GM12875 (cell line): ENCODE data around the gene SLC9A9.

ENCODE experiments used
- H3K4me3 ChIP-seq: one replicate; pipeline ENCODE4 v1.5.1; 2011; ENCODE audit warnings: low read depth, low read length, control low read depth
- TF ChIP-seq, protein P1 (sequence below): IDR thresholded peaks from 2 replicates; pipeline ENCODE4 v1.5.1; 2011; ENCODE audit warnings: low read depth, mild to moderate bottlenecking, control low read depth, inconsistent platforms, low read length, moderate library complexity, borderline replicate concordance; ENCODE audit not compliant: insufficient read depth

The SLC9A9 gene

DNA sequence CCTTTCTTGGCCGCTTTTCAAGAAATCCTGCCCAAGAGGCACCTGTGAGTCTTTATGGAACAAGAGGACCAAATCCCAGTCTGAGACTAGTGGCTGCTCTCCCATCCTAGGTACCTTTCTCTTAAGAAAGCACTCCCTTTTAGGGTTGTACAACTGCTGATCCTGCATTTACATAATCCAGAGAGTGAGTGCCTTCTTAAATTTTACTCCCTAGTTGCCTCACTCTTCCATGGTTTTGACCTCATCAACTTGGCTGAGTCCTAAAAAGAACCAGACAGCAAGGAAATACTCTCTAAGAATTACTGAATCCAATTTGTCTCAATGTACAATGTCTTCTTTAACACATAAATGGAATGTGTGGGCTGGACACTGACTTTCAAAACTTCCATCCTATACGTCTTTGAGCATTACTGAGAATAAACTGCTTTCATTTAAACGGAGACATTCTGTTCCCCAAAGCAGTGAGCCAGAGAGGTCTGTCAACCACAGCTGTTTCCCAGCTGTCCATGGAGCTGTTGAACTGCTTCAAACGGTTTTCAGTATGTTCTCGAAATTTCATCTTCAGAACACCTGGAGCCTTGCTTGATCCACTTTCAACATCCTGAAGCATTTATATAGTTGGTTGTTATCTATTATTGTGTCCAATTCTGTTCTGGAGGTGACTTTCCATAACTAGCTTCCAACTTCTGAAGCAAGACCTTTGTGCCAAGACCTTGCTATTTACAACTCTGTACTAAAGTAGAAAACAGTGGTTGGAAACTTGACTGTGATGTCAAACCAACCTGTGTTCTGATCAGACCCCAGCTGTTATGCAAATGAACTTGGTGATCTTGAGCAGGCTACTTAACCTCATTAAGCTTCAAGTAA lies 179.1 kb downstream of the SLC9A9 start:
- TF ChIP-seq, protein P1, sequence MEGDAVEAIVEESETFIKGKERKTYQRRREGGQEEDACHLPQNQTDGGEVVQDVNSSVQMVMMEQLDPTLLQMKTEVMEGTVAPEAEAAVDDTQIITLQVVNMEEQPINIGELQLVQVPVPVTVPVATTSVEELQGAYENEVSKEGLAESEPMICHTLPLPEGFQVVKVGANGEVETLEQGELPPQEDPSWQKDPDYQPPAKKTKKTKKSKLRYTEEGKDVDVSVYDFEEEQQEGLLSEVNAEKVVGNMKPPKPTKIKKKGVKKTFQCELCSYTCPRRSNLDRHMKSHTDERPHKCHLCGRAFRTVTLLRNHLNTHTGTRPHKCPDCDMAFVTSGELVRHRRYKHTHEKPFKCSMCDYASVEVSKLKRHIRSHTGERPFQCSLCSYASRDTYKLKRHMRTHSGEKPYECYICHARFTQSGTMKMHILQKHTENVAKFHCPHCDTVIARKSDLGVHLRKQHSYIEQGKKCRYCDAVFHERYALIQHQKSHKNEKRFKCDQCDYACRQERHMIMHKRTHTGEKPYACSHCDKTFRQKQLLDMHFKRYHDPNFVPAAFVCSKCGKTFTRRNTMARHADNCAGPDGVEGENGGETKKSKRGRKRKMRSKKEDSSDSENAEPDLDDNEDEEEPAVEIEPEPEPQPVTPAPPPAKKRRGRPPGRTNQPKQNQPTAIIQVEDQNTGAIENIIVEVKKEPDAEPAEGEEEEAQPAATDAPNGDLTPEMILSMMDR = no peak
- no peak overlapping the region for H3K4me3 ChIP-seq

DNA sequence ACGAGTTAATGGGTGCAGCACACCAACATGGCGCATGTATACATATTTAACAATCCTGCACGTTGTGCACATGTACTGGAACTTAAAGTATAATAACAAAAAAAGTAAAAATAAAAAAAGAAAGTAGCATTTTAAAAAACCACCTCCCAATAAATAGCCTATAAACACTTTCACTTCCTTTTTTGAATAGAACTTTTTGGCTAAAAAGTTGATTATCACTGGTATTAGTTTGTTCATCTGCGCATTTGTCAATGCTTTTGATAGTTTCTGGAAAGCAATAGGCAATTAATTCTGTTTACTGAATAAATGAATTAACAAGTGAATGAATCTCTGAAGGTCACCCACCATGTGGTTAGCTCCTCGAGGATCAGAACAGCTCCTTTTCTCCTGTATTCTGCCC lies 179.9 kb downstream of the SLC9A9 start:
- TF ChIP-seq, protein P1 = no peak
- no peak overlapping the region for H3K4me3 ChIP-seq

DNA sequence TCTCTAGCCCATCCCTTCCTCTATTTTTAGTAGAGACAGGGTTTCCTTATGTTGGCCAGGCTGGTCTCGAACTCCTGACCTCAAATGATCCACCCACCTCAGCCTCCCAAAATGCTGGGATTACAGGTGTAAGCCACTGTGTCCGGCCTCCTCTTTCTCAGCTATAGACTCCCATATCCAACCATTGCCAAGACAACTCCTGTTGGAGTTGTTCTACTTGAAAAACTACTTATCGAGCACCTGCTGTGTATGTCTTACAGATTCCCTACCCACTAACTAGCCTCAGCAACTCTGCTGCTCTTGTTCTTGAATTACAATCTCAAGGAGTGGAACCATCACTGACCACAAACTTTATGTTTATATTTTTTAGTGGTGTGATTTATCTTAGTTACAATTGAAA lies 186.6 kb downstream of the SLC9A9 start:
- TF ChIP-seq, protein P1 = no peak
- no peak overlapping the region for H3K4me3 ChIP-seq

GRCh38 chr3:143658861-143659260 lies 189.4 kb downstream of the SLC9A9 start:
- TF ChIP-seq, protein P1 = no peak
- no peak overlapping the region for H3K4me3 ChIP-seq

DNA sequence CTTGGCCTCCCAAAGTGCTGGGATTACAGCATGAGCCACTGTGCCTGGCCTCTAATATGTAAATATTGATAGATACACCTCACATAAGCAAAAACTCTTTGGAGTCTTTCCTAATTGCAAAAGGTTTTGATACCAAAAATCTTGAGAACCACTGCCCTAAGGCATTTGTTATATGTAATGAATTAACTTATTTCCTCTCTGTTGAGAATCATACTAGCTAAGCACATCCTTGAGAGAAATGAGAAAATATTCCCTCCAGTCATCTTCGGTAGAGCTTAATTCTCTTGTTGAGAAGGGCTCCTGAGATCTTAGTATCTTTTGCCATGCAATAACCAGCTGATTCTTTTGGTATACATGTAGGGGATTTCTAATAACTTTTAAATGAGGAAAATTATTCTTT lies 190.2 kb downstream of the SLC9A9 start:
- H3K4me3 ChIP-seq = no peak overlapping the region
- TF ChIP-seq, protein P1 = no peak

- no peak overlapping the region for H3K4me3 ChIP-seq
- TF ChIP-seq, protein P1 = no peak
These were observed 190.9 kb downstream of the SLC9A9 start for GRCh38 chr3:143657391-143657790.

DNA sequence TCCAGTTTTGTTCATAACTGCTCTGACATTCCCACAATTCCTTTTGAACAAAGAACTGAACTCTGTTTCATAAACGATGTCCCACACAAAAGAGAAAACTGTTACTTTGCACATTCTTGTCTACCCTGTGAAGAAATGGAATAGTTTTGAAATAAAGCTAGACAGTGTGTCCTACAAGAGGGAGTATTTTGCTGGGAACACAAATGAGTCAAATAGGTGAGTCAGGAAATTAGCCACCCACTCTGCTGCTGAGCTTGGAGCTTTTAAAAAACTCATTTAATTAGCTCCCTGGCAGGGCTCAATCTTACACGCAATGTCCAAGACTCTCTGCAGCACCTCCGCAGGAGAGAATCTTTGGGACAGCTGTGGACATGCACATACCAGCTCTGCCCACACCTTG lies 193.4 kb downstream of the SLC9A9 start:
- TF ChIP-seq, protein P1 = no peak
- H3K4me3 ChIP-seq = no peak overlapping the region
